GM19397 (cell line): ENCODE data around the gene ADAM33.

ENCODE experiments used
- ATAC-seq: cut with Tn5 transposase; IDR thresholded peaks from one replicate; pipeline ENCODE4 v1.9.1; 2021; ENCODE audit warnings: mild to moderate bottlenecking, moderate library complexity; ENCODE audit not compliant: unreplicated experiment

ADAM33 gene

DNA sequence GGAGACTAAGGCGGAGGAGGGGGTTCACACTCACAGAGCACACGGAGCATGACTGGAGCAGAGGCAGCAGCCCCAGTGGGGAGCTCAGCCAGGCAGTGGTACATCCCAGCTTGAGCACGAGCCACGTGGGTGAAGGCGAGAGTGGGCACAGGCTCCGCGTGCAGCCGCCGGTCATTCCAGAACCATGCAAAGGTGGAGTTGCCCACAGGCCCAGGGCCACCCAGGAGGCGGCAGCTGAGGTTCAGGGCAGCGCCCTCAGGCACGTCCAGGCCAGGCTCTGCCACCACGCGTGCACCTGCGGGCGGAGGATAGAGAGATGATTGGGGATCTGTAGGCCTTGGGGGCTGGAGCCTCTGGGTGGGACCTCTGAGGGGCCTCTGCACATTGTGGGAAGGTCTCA lies 9.5 kb upstream of the ADAM33 start:
- no peak for ATAC-seq

DNA sequence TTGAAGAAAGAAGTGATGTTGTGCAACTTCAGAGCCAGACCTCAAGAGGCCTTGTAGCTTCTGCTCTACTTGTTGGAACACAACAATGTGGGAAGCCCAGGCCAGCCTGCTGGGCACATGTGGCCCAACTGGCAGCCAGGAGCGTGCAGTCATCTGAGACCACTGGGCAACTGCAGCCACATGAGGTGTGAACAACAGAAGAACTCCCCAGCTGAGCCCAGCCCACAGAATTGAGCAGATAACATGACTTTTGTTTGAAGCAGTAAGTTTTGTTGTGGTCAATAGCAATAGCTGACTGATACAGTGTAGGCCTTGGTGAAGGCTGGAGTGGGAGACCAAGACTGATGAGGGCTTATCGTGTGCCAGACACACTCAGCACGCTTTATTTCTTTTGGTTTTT lies 8.6 kb upstream of the ADAM33 start:
- ATAC-seq: no peak

DNA sequence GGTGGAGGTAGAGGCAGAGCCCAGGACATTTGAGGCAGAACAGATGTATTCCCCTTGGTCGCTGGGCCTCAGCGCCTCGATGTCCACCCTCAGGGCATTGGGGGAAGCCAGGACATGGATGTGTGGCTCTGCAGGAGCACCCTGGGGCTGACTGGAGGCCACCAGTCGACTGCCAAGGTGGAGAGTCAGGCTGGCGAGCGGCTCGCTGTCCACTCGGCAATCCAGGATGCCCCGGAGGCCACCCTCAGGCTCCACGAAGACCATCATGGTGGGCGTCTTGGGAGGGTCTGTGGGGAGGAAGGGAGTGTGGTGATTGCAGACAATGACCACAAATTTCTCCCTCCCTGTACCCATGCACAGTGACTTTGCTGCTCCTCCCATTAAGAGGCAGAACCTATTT lies 8.2 kb upstream of the ADAM33 start:
- no peak for ATAC-seq

DNA sequence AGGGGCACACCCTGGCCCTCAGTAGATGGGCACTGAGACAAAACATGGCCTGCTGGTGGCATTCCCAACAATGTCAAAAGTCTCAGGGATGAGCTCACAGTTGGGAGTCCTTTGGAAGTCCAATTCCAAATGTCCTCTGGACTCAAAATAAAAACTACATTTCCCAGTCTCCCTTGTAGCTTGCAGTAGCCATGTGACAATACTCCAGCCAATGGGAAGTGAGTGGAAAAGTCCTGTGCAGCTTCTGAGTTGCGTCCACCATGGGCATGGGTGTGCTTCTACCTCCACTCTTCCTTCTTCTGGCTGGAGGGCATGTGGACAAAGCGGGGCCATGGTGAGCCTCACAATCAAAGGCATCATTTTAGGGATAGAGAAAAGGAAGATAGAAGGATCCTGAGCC lies 5.8 kb upstream of the ADAM33 start:
- no peak for ATAC-seq

DNA sequence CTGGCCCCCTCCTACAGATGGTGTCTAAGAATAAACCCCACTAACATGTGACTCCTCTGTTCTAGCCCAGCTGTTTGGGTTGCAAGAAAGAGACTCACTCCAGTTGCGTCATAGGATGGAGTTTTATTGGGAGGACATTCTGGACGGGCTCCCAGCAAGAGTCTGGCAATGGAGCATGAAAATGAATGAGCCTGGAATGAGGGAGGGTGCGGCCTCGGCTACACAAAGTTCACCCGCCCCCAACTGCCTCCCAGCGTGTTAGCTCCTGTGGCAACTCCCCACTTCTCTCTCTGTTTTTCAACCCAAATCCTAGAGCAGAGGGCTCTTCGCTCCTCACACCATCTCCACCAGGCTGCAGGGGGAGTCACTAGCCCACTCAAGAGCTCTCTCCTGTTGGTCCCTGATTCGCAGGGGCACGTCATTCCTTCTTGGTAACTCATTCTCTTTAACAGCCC lies 5.1 kb upstream of the ADAM33 start:
- ATAC-seq: no peak

DNA sequence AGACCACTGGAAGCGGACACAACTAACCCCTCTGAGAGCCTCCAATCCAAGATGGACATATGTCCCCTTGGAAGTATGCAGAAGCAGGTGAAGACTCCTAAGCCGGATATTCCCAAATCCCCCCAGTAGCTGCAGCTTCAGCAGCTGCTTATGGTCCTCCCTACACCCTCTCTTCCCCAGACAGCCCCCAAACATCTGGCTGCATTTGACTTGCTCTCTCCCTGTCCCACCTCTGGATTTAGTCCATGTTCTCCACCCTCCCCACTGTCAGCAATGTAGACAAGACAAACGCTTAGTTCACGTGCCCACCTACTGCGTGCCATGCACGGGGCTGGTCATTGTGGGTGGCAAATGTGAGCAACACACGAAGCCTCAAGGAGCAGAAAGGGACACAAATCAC lies 4.6 kb upstream of the ADAM33 start:
- ATAC-seq: no peak

DNA sequence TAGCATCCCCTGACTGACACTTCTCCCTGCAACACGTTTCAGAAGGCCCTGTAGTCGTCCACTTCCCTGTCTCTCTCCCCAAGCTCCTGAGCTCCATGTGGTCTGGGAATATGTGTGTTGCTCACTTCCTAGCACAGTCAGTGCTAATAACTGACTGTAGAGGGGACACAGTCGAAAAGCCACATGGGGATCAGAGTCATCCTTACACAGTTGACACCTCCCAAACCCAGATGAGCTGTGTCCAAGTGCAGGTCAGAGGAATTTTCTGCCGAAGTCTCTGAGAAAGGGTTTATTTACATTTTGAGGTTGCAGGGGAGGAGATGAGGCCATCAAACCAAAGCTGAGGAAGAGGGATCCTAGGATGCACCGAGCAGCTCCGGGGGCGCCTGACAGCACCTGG lies 3.5 kb upstream of the ADAM33 start:
- no peak for ATAC-seq

DNA sequence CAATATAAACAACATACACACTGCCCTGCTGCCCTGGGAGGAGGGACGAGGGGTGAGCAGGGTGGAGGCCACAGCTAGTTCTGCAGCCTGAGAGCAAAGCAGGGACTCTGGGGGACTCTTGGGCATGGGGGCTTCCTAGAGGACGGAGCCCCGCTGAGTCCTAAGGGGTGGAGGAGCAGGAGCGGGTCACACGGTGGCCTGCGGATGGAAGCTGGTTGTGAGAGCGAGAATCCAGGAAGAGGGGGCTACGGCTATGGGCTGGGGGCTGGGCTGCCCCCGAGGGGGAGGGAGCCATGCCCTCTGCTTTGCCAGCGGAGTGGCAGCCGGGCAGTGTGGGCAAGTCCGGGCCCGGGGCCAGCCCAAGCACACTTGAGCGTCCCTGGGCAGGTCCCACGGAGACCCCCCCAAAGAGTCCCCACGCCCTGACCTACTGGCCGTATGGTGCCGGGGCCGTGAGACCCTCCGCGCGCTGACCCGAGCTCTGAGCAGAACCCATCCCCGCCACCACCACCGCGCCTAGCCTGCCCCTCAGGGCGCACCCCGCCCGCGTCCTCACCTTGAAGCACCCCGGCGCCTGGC lies 369 bp downstream of the ADAM33 start:
- ATAC-seq: no peak

DNA sequence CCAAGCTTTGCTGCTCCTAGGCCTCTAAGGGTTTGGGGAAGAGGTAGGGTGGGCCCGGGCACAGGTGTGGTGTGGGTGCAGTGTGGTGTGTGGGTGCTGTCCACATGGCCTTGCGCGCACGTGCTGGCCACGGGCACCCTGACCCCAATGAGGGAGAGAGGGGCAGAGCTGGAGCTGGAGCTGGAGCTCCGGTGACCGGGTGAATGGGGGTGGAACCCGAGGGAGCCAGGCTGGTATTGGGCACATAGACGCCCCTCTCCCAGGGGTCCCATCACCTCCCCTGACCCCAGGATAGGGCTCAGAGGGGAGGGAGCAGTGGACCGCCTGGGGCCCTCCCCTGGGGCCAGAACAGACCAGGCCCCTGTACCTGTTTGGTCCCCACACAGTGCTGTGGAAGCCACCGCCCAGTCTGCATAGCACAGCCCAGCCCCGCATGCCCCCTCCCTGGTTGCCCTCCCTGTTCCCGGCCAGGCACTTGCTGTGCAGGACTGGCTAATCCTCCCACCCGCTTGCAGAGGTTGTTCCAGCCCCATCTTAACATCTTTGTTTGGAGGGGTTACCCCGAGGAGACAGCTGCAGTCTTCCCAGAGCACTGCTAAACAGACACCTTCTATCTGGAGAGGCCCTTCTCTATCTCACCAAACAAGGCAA lies 984 bp downstream of the ADAM33 start:
- no peak for ATAC-seq

DNA sequence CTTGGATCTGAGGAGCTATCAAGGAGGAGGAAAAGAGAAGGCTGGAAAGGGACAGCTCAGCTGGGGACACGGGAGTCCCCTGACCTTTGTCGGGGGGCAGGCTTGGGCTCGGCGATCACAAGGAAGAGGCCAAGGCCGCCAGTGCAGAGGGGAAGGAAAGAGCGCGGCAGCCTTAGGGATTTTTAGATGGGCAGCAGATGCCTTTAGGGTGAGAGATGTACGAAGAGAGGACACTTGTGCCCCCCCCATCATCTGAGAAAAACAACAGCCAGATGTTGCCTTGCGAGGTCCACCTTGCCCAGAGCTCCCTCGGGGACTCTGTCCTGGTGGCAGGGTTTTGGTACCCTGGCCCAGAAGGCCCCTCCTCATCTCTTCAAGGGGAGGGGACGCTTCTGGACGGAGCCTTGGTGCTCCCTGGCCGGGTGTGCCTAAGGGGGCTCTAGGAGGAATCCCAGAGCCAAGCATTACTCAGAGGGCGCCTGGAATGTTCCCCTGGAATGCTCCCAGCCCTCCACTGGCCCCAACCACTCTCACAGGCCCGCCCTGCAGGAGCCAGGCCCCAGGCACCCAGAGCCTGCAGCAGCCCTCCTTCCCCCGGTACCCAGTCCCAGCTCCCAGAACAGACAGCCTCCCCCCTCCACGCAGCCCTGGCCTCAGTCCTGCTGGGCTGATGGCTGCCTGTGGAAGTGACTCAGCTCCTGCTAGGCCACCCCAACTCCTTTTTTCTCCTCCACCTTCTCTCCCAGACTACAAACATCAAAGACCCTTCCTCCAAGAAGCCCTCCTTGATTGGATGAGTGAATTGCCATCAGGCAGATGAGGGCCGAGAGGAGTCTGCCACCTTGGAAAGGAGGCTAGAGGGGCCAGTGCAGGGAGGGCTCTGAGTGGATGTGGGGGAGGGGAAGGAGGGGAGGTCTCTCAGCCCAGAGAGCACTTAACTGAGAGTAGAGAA lies 1.8 kb downstream of the ADAM33 start:
- no peak for ATAC-seq

DNA sequence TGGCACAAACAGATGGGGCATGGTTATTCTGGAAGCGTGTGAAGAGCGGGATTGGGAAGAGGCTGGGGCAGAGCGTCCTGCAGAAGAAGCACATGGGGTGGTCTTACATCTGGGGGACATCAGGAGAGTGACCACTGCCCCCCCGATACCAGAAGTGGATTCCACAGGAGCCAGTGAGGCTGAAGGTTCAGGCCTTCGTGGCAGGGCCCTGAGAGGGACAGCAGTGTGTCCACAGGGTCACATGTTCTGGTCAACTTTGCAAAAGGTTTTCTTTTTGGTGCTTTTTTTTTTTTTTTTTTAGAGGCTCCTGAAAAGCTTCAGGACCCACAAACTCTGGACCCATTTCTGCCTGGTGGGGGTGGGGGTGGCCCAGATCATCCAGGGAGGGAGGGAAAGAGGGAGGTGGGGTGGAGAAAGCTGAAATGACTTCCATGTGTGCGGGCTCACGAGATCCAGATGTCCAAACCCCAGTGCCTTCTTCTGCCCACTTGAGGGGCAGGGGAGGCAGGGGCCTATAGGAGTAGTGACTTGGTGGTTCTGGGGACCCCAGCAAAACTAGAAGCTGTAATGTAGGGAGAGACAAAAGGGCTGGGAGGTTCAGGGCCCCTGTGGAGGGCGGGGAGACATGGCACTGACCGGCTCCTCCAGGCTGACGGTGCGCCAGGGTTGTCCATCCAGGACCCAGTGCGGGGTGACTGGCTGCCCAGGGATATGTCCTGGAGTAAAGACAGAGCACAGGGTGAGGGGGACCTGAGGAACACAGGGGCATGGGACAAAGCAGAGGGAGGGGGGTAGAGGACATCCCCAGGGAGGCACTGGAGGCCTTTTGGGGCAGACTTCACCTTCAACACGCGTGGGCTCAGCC lies 2.7 kb downstream of the ADAM33 start:
- no peak for ATAC-seq

DNA sequence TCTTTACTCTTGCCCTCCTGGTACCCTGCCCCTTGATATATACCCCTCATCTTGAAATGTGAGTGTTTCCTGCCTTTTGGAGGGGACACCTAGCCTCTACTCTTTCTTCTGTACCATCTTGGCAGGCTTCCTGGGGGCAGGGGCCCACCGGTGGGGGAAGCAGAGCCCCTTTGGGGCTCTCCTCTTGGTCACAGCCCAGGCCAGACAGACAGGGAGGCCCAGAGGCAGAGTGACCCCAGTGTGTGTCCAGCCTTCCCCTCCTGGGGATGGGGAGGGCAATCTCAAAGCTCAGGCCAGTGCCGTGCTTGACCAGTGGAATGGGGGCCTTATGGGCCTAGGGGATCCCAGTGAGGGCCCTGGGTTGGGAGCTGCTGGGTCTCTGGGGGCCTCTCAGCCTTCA lies 3.6 kb downstream of the ADAM33 start:
- no peak for ATAC-seq

DNA sequence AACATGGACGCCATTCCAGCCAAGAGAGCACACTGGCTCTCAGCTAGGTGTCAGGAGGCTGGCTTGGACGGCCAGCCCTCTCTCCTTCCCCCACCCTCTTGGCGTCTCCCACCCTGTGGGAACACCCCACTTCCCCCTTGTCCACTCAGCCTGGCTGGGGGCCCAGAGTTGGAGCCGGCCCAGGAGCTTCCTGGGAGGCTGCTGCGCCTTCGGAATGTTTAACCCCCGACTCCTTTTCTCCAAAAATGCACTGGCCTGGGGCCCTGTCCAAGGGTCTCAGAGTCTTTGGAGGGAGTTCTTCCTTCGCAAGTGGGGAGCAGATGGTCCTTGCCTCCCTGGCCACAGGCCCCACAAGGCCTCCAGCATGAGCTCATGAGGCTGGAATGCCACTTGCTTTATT lies 4.1 kb downstream of the ADAM33 start:
- ATAC-seq: no peak

DNA sequence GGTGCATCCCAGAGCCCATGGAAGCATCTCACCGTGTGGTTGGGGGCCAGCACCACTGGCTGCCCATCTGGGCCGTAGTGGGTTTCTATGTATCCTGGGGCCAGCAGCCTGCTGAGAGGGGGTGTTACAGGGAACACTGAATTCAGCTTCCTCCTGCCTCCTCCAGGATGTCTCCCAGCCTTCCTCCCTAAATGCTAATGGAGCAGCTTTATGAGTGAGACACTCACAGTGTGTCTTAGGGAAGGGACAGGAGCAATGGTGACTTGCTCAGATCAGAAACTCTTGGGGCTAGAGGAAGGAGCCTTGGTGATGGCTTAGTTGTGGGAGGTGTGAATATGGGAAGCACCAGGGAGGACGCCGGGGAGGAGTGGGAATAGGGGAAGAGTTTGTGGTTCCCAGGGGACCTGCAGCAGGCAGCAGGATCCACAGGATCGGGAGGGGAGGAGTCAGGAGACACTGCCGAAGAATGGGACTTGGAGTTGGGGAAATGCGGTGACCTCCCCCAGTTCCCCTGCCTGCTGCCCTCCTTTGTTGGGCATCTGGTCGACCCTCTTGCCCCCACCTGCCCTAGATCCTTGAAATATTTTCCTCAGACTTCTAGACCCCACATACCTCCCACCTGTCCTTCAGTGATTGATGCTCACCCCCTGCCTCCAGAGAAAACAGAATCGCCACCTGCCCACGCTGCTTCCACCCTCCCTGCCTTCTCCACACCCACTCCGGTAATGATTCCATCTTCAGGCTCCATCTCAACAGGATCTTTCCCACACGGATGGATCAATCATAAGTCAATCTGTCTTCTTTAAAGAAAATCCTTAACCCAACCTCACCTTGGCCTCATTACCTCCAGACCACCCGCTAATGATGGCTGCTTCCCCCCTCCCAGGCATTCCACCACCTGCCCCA lies 6.6 kb downstream of the ADAM33 start:
- ATAC-seq: no peak

DNA sequence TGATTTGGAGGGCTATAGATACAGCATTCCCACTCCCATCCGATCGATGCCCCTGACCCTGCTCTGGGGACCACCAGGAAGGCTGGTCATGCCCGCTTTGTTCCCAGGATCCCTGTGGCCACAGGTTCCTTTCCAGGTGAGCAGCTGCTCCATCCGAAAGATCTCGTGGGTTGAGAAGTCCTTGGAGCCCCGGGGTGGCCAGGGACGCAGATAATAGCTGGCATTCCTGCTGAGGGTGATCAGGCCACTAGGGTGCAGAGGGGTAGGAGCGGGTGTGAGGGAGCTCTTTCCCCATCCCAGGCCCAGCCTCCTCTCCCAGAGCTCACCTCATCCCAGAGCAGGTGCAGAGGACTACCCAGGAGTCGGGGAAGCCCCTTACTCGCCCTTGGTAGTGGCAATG lies 7.4 kb downstream of the ADAM33 start:
- ATAC-seq: no peak

DNA sequence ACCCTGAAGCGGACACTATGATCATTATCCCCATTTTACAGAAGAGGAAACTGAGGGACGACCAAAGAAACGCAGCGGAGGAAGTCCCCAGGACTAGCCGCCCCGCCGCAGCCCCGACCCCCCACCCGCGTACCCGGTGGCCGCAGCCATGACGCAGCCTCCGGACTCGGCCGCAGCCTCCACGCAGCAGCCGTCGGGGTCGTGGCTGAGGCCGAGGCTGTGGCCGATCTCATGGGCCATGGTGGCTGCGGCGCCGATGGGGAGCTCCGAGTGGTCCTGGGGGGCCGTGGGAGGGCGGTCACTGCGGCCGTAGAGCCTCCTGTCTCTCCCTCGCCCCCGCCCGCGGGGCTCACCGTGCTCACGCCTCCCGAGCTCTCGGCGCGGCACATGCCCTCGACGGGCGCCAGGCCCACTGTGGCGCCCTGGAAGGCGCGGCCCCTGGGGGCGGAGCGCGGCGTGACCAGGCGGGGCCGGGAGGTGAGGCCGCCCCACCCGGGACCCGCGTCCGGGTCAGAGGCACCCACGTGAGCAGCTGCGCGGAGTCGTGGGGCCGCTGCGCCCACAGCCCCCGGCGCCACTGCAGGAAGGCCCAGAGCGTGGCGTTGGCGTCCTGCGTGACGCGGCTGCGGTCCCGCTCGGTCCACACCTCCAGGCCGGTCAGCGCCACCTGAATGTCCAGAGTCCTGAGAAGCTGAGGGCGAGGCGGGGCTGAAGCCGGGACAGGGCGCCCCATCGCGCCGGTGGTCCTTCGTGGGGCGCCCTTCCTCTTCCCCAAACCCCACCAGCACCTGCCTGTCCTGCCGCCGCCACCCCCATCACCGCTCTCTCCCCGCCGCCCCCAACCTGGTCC lies 8.4 kb downstream of the ADAM33 start:
- ATAC-seq: no peak

DNA sequence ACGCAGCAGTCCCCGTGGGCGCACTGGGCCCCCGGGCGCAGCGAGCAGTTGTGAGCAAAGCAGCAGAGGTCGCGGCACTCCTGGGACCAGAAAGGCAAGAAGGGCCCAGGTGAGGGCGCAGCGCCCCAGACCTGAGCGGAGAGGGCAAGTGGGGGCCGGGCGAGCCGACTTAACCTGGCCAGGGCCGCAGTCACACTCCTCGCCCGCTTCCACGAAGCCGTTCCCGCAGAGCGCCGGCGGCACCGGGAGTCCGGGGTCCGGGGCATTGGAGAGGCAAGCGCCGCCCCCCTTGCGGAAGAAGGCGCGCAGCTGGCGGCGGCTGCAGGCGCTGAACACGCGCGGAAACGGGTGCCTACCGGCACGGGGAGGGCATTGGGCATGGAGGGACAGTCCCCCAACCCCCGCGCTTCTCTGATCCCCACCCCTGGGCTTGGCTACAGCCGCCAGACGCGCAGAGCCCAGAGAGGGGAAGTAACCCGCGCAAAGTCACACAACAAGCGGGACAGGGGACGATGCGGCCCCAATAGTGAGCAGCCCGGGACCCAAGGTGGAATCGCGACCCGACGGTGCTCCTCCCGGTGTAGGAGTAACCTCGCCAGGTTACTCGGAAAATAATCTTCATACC lies 9.2 kb downstream of the ADAM33 start:
- ATAC-seq: no peak

DNA sequence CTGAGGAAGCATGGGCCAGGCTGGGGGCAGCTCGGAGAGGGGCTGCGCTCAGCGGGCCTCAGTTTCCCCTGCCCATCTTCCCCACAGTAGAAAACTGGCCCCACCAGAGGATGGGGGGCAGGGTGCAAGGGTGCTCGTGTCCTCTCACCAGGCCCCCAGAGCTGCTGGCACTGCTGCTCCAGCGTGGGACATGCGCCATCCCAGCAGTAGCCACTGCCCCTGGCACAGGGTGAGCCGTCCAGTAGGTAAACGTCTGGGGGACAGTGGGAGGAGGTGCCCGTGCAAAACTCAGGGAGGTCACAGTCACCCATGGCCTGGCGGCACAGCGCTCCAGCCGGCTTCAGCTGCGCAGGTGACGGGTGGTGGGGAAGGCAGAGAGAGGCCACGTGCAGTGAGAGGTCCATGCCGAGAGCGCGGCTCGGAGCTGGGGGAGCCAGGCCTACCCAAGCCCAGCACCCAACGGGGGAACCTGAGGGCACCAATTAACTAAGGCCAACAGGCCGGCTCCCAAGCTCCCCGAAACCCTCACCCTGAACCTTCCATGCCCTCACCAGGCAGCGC lies 9.7 kb downstream of the ADAM33 start:
- ATAC-seq: no peak
